Measurements from ENCODE around the gene PTPRN2. TPM values are rescaled to one million over a fixed set of nuclear protein-coding genes. Genes with fewer than 3 reads are reported as not detected.
A peak's percentile ranks its signal among the peaks of the same experiment; 100 is the strongest.
"Not testable (repeated sequence)": the region's sequence is repeated elsewhere in the genome, so short reads cannot be mapped to it uniquely, and the experiment has no call there.

PTPRN2 gene
- total and polyA plus RNA-seq, 4 experiments from 2014 or later = 1.7 to 2.6 (median 1.9) TPM

DNA sequence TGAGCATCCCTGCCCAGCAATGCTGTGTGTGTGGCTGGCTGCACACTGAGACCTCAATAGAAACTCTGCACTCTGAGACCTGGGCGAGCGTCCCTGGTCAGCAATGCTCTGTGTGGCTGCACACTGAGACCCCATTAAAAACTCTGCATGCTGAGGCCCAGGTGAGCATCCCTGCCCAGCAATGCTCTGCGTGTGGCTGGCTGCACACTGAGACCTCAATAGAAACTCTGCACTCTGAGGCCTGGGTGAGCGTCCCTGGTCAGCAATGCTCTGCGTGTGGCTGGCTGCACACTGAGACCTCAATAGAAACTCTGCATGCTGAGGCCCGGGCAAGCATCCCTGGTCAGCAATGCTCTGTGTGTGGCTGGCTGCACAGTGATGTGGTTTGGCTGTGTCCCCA, 553.7 kb downstream of the PTPRN2 start:
- H3K4me3 ChIP-seq (ENCODE audit: low read length in 2 of 2); POLR2A ChIA-PET (ENCODE audit: partially characterized antibody); DNase-seq; H3K36me3 Mint-ChIP-seq; H3K4me1 ChIP-seq (ENCODE audit: insufficient read depth, low read length); CTCF ChIA-PET (ENCODE audit: partially characterized antibody); H3K27me3 Mint-ChIP-seq; H3K27me3 ChIP-seq (ENCODE audit: insufficient read depth, low read length); H3K9me3 ChIP-seq (ENCODE audit: control insufficient read depth in 1 of 2, low read length in 2 of 2); H3K36me3 ChIP-seq (ENCODE audit: insufficient read depth, low read length); H3K4me3 Mint-ChIP-seq; H3K4me1 Mint-ChIP-seq; H3K27ac ChIP-seq (ENCODE audit: low read depth, low read length); intact Hi-C loops (cut with micrococcal nuclease); H3K27ac Mint-ChIP-seq: not testable (repeated sequence)
- peaks cover 0 to 33% (median 29%) of the 10 kb centered on the region in 8 donors for H3K9me3 Mint-ChIP-seq

- Mint-ChIP-seq H3K4me3 (peak overlapping the region in 2 of 8 donors; percentile 9 to 53), H3K9me3 (peaks cover 0 to 31% (median 28%) of the 10 kb centered on the region in 8 donors), H3K4me1 (peaks cover 0 to 4% (median under 1%) of the 10 kb centered on the region in 4 donors), H3K27me3 (peaks cover 3 to 5% of the 10 kb centered on the region in 2 donors), H3K27ac (peak overlapping the region in 2 of 7 donors; percentile 48 to 57), H3K36me3 (peaks cover 0 to 5% of the 10 kb centered on the region in 2 donors)
- Histone ChIP-seq H3K27ac (ENCODE audit: low read depth, low read length) (no peak overlapping the region), H3K9me3 (ENCODE audit: control insufficient read depth in 1 of 2, low read length in 2 of 2) (no peaks in the 10 kb centered on the region), H3K27me3 (ENCODE audit: insufficient read depth, low read length) (no peaks in the 10 kb centered on the region), H3K36me3 (ENCODE audit: insufficient read depth, low read length) (no peaks in the 10 kb centered on the region), H3K4me3 (ENCODE audit: low read length in 2 of 2) (no peak overlapping the region), H3K4me1 (ENCODE audit: insufficient read depth, low read length) (no peaks in the 10 kb centered on the region)
- no peak for DNase-seq
- intact Hi-C loops (cut with micrococcal nuclease) = no loop called here
- ChIA-PET CTCF (ENCODE audit: partially characterized antibody) (no interaction called here), POLR2A (ENCODE audit: partially characterized antibody) (no interaction called here)
These were observed 554.4 kb downstream of the PTPRN2 start for GRCh38 chr7:158033196-158033595.

- H3K27me3 ChIP-seq (ENCODE audit: insufficient read depth, low read length) = no peaks in the 10 kb centered on the region
- POLR2A ChIA-PET (ENCODE audit: partially characterized antibody) = no interaction called here
- peaks cover 0 to 5% of the 10 kb centered on the region in 2 donors for H3K36me3 Mint-ChIP-seq
- no peak overlapping the region for H3K27ac ChIP-seq (ENCODE audit: low read depth, low read length)
- intact Hi-C loops (cut with micrococcal nuclease) = no loop called here
- H3K36me3 ChIP-seq (ENCODE audit: insufficient read depth, low read length) = no peaks in the 10 kb centered on the region
- H3K27me3 Mint-ChIP-seq = peaks cover 3 to 5% of the 10 kb centered on the region in 2 donors
- no peaks in the 10 kb centered on the region for H3K4me1 ChIP-seq (ENCODE audit: insufficient read depth, low read length)
- no peak overlapping the region for H3K4me3 ChIP-seq (ENCODE audit: low read length in 2 of 2)
- H3K9me3 ChIP-seq (ENCODE audit: control insufficient read depth in 1 of 2, low read length in 2 of 2) = no peaks in the 10 kb centered on the region
- CTCF ChIA-PET (ENCODE audit: partially characterized antibody) = no interaction called here
- DNase-seq = no peak
- peak overlapping the region in 3 of 8 donors; percentile 9 to 53 (median 27) for H3K4me3 Mint-ChIP-seq
- peaks cover 0 to 4% (median under 1%) of the 10 kb centered on the region in 4 donors for H3K4me1 Mint-ChIP-seq
- H3K27ac Mint-ChIP-seq = peak overlapping the region in 2 of 7 donors; percentile 48 to 57
- peaks cover 0 to 26% (median 22%) of the 10 kb centered on the region in 8 donors for H3K9me3 Mint-ChIP-seq
These were observed 555.0 kb downstream of the PTPRN2 start for GRCh38 chr7:158032561-158033115.

- H3K27me3 ChIP-seq (ENCODE audit: insufficient read depth, low read length) = no peaks in the 10 kb centered on the region
- peaks cover 0 to 26% (median 20%) of the 10 kb centered on the region in 8 donors for H3K9me3 Mint-ChIP-seq
- no peak overlapping the region for H3K27ac Mint-ChIP-seq
- CTCF ChIA-PET (ENCODE audit: partially characterized antibody) = no interaction called here
- POLR2A ChIA-PET (ENCODE audit: partially characterized antibody) = no interaction called here
- no peak overlapping the region for H3K4me3 ChIP-seq (ENCODE audit: low read length in 2 of 2)
- no peaks in the 10 kb centered on the region for H3K9me3 ChIP-seq (ENCODE audit: control insufficient read depth in 1 of 2, low read length in 2 of 2)
- H3K36me3 Mint-ChIP-seq = peaks cover 0 to 5% of the 10 kb centered on the region in 2 donors
- H3K27ac ChIP-seq (ENCODE audit: low read depth, low read length) = no peak overlapping the region
- intact Hi-C loops (cut with micrococcal nuclease) = no loop called here
- peaks cover 4 to 5% of the 10 kb centered on the region in 2 donors for H3K27me3 Mint-ChIP-seq
- peaks cover 0 to 4% (median under 1%) of the 10 kb centered on the region in 4 donors for H3K4me1 Mint-ChIP-seq
- H3K36me3 ChIP-seq (ENCODE audit: insufficient read depth, low read length) = no peaks in the 10 kb centered on the region
- H3K4me1 ChIP-seq (ENCODE audit: insufficient read depth, low read length) = no peaks in the 10 kb centered on the region
- no peak for DNase-seq
- H3K4me3 Mint-ChIP-seq = no peak overlapping the region
These were observed 555.7 kb downstream of the PTPRN2 start for GRCh38 chr7:158031867-158032308.

GRCh38 chr7:158030566-158030965, 557.1 kb downstream of the PTPRN2 start:
- H3K27me3 Mint-ChIP-seq = peaks cover 4 to 5% of the 10 kb centered on the region in 2 donors
- H3K4me3 ChIP-seq (ENCODE audit: low read length in 2 of 2) = no peak overlapping the region
- intact Hi-C loops (cut with micrococcal nuclease) = no loop called here
- no peak for DNase-seq
- no peaks in the 10 kb centered on the region for H3K4me1 ChIP-seq (ENCODE audit: insufficient read depth, low read length)
- no peaks in the 10 kb centered on the region for H3K36me3 ChIP-seq (ENCODE audit: insufficient read depth, low read length)
- H3K4me1 Mint-ChIP-seq = peaks cover 0 to 4% (median under 1%) of the 10 kb centered on the region in 4 donors
- no peaks in the 10 kb centered on the region for H3K9me3 ChIP-seq (ENCODE audit: control insufficient read depth in 1 of 2, low read length in 2 of 2)
- ChIA-PET CTCF (ENCODE audit: partially characterized antibody) (no interaction called here), POLR2A (ENCODE audit: partially characterized antibody) (no interaction called here)
- no peak overlapping the region for H3K27ac ChIP-seq (ENCODE audit: low read depth, low read length)
- H3K4me3 Mint-ChIP-seq = no peak overlapping the region
- H3K27ac Mint-ChIP-seq = no peak overlapping the region
- peaks cover 0 to 5% of the 10 kb centered on the region in 2 donors for H3K36me3 Mint-ChIP-seq
- H3K9me3 Mint-ChIP-seq = peaks cover 0 to 26% (median 19%) of the 10 kb centered on the region in 8 donors
- no peaks in the 10 kb centered on the region for H3K27me3 ChIP-seq (ENCODE audit: insufficient read depth, low read length)

DNA sequence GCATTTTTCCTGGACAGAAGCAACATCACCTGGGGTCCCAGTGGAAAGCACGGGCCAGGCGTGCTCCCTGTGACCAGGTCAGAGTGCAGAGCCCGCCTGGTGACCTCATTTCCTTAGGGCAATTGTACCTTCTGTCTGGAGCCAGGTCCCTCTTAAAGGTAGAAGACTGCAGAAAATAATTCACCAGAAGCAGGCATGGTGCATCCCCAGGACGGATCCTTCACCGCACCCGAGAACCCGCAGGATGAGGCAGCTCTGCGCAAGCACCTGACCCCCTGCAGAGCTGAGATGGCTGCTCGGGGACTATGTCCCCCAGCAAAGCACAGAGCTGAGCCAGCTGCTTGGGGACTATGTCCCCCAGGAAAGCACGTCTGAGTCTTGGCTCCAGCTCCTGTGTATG, 557.6 kb downstream of the PTPRN2 start:
- Histone ChIP-seq H3K4me1 (ENCODE audit: insufficient read depth, low read length) (no peaks in the 10 kb centered on the region), H3K4me3 (ENCODE audit: low read length in 2 of 2) (no peak overlapping the region), H3K36me3 (ENCODE audit: insufficient read depth, low read length) (no peaks in the 10 kb centered on the region), H3K27me3 (ENCODE audit: insufficient read depth, low read length) (no peaks in the 10 kb centered on the region), H3K27ac (ENCODE audit: low read depth, low read length) (no peak overlapping the region), H3K9me3 (ENCODE audit: control insufficient read depth in 1 of 2, low read length in 2 of 2) (no peaks in the 10 kb centered on the region)
- intact Hi-C loops (cut with micrococcal nuclease) = no loop called here
- Mint-ChIP-seq H3K9me3 (peaks cover 0 to 26% (median 18%) of the 10 kb centered on the region in 8 donors), H3K27me3 (peaks cover 3 to 4% of the 10 kb centered on the region in 2 donors), H3K4me3 (no peak overlapping the region), H3K36me3 (peaks cover 0 to 5% of the 10 kb centered on the region in 2 donors), H3K4me1 (peaks cover 0 to 4% (median under 1%) of the 10 kb centered on the region in 4 donors), H3K27ac (peak overlapping the region in 1 of 7 donors; percentile 66)
- ChIA-PET CTCF (ENCODE audit: partially characterized antibody) (no interaction called here), POLR2A (ENCODE audit: partially characterized antibody) (no interaction called here)
- DNase-seq = no peak

GRCh38 chr7:158029509-158029908, 558.1 kb downstream of the PTPRN2 start:
- H3K27me3 ChIP-seq (ENCODE audit: insufficient read depth, low read length) = no peaks in the 10 kb centered on the region
- intact Hi-C loops (cut with micrococcal nuclease) = no loop called here
- H3K4me1 Mint-ChIP-seq = peaks cover 0 to 4% (median under 1%) of the 10 kb centered on the region in 4 donors
- no peaks in the 10 kb centered on the region for H3K9me3 ChIP-seq (ENCODE audit: control insufficient read depth in 1 of 2, low read length in 2 of 2)
- DNase-seq = no peak
- H3K4me3 ChIP-seq (ENCODE audit: low read length in 2 of 2) = no peak overlapping the region
- H3K27ac Mint-ChIP-seq = no peak overlapping the region
- peaks cover 0 to 5% of the 10 kb centered on the region in 2 donors for H3K36me3 Mint-ChIP-seq
- peaks cover 1 to 4% of the 10 kb centered on the region in 2 donors for H3K27me3 Mint-ChIP-seq
- POLR2A ChIA-PET (ENCODE audit: partially characterized antibody) = no interaction called here
- H3K4me1 ChIP-seq (ENCODE audit: insufficient read depth, low read length) = no peaks in the 10 kb centered on the region
- H3K9me3 Mint-ChIP-seq = peaks cover 0 to 26% (median 15%) of the 10 kb centered on the region in 8 donors
- CTCF ChIA-PET (ENCODE audit: partially characterized antibody) = no interaction called here
- H3K4me3 Mint-ChIP-seq = no peak overlapping the region
- H3K27ac ChIP-seq (ENCODE audit: low read depth, low read length) = no peak overlapping the region
- H3K36me3 ChIP-seq (ENCODE audit: insufficient read depth, low read length) = no peaks in the 10 kb centered on the region

Measured in CD4-positive, alpha-beta memory T cell (primary cell).